Measurements from ENCODE around the gene ZNF827. TPM values are rescaled to one million over a fixed set of nuclear protein-coding genes. Genes with fewer than 3 reads are reported as not detected.

The ZNF827 gene
- total and polyA plus RNA-seq, 2 of the 8 experiments (the other 6 are each of a cell fraction or from before 2014, with no cell fraction given): 25.3 to 26.2 TPM

GRCh38 chr4:145732895-145733880 lies 205.4 kb downstream of the ZNF827 start:
- Histone ChIP-seq H2BK120ac (replicated peaks; ENCODE audit: low read depth, low read length) (no peak overlapping the region), H2BK20ac (ENCODE audit: low read length) (no peak overlapping the region), H4K5ac (ENCODE audit: insufficient read length, low read depth, low read length) (peak overlapping the region; percentile 85), H2BK5ac (ENCODE audit: low read depth, low read length) (peak overlapping the region; percentile 81; the same call in 1 of the 2 replicates), H3K4me2 (ENCODE audit: insufficient read depth in 1 of 2, low read depth in 2 of 2, low read length in 2 of 2) (peak overlapping the region; percentile 69 to 80), H3K27me3 (replicated peaks in 1 of 4; ENCODE audit: control insufficient read depth in 3 of 4, extremely low read depth in 1 of 4, insufficient read depth in 3 of 4, low read length in 3 of 4) (no peaks in the 10 kb centered on the region; a peak in 2 of 7 replicates), H3K14ac (ENCODE audit: insufficient read length) (no peak overlapping the region), H4K8ac (ENCODE audit: extremely low read depth, insufficient read depth, low read length) (peak overlapping the region; percentile 99; the same call in 1 of the 2 replicates), H3K36me3 (ENCODE audit: control insufficient read depth in 2 of 4, insufficient read depth in 4 of 4, low read length in 3 of 4) (no peaks in the 10 kb centered on the region), H3K23me2 (ENCODE audit: low read depth, low read length) (no peaks in the 10 kb centered on the region; the same call in 1 of the 2 replicates), H3K9ac (replicated peaks in 1 of 4; ENCODE audit: extremely low read depth in 1 of 4, low read depth in 3 of 4, low read length in 3 of 4) (peak overlapping the region; percentile 60 to 82 (median 66)), H4K91ac (replicated peaks; ENCODE audit: insufficient read length, low read length) (no peak overlapping the region), H3K4me1 (replicated peaks in 1 of 4; ENCODE audit: control insufficient read depth in 3 of 4, insufficient read depth in 4 of 4, low read length in 3 of 4) (peaks cover 3 to 13% (median 9%) of the 10 kb centered on the region in 4 experiments), H3K4me3 (ENCODE audit: extremely low read depth in 1 of 4, insufficient read depth in 2 of 4, low read depth in 3 of 4, low read length in 4 of 4) (peak overlapping the region; percentile 40 to 73 (median 52)), H3K4ac (replicated peaks; ENCODE audit: insufficient read length, low read depth, low read length) (peak overlapping the region; percentile 76), H3K23ac (ENCODE audit: insufficient read length) (no peak overlapping the region), H4K20me1 (replicated peaks in 1 of 2; ENCODE audit: control insufficient read depth in 1 of 2, insufficient read depth in 2 of 2, low read length in 2 of 2) (no peaks in the 10 kb centered on the region), H3K56ac (replicated peaks; ENCODE audit: insufficient read length, low read depth, low read length) (peak overlapping the region; percentile 75), H3K18ac (ENCODE audit: extremely low read depth, low read length) (peak overlapping the region; percentile 60; the same call in 1 of the 2 replicates), H3K79me2 (ENCODE audit: control insufficient read depth in 1 of 2, insufficient read depth in 2 of 2, low read length in 2 of 2) (no peaks in the 10 kb centered on the region), H2AFZ (ENCODE audit: low read length) (no peak overlapping the region), H3K9me3 (ENCODE audit: insufficient read depth in 2 of 2, low read depth in 1 of 2, low read length in 1 of 2) (no peaks in the 10 kb centered on the region), H2BK15ac (ENCODE audit: low read length) (no peak overlapping the region), H3K79me1 (ENCODE audit: low read depth, low read length) (no peaks in the 10 kb centered on the region), H2BK12ac (ENCODE audit: low read depth, low read length) (no peak overlapping the region), H3K27ac (ENCODE audit: low read depth, low read length) (peak overlapping the region; percentile 80; the same call in 1 of the 2 replicates), H2AK5ac (ENCODE audit: low read depth, low read length) (no peak overlapping the region)
- no peak for FAIRE-seq
- 11% methylated on average over 25 of the region's 81 CpGs; no CpG with 5 or more reads in 1 of the 2 experiments for WGBS, 2 experiments (ENCODE audit: extremely low coverage in 1 of 2, insufficient coverage in 1 of 2, insufficient read length in 1 of 2, insufficient replicate concordance in 2 of 2, low coverage in 1 of 2, low lambda C conversion rate in 2 of 2, missing lambda C conversion rate in 1 of 2)
- ChIA-PET POLR2A (ENCODE audit: partially characterized antibody) (interaction anchor here (0.7 to 1.3 kb wide), 7 partner anchors 9 to 204 kb away, joined by 3 to 5 read pairs (median 3); no protein-coding TSS in a partner anchor), CTCF (ENCODE audit: partially characterized antibody) (interaction anchor here (1.5 kb wide), 1 partner anchor 115 kb away, joined by 3 read pairs; no protein-coding TSS in a partner anchor)
- peak; percentile 78 to 93 for DNase-seq (ENCODE audit: low read depth in 1 of 2, low spot score in 2 of 2)
- TF ChIP-seq BACH1 (IDR thresholded peaks at IDR 0.05; ENCODE audit: low read length) (no peak), CHD2 (IDR thresholded peaks at IDR 0.05; ENCODE audit: low read length) (no peak), SP1 (IDR thresholded peaks at IDR 0.05; ENCODE audit: low read depth, low read length) (peak; percentile 81), SRF (IDR thresholded peaks at IDR 0.05; ENCODE audit: low read depth, low read length) (no peak), RFX5 (IDR thresholded peaks at IDR 0.05; ENCODE audit: borderline replicate concordance, low read depth, low read length) (no peak), BCL11A (IDR thresholded peaks at IDR 0.05; ENCODE audit: low read depth in 2 of 2, low read length in 2 of 2) (no peak), ZNF274 (IDR thresholded peaks at IDR 0.05; ENCODE audit: borderline replicate concordance, extremely low read depth, low read length) (no peak), HDAC6 (IDR thresholded peaks at IDR 0.05; ENCODE audit: low read depth, low read length) (no peak), SP4 (IDR thresholded peaks at IDR 0.05; ENCODE audit: low read length) (peak; percentile 41; the same call in 1 of the 2 replicates), CTBP2 (IDR thresholded peaks at IDR 0.05; ENCODE audit: borderline replicate concordance, insufficient read depth, insufficient read length, low read length) (no peak), HDAC2 (IDR thresholded peaks at IDR 0.05; ENCODE audit: borderline replicate concordance in 1 of 2, low read depth in 2 of 2, low read length in 2 of 2) (peak; percentile 32 to 76; a peak in 1 of 4 replicates)

Data from H1 (cell line).